Measurements from ENCODE around the gene PDE4C. TPM values are rescaled to one million over a fixed set of nuclear protein-coding genes. Genes with fewer than 3 reads are reported as not detected.

The PDE4C gene
- total and polyA plus RNA-seq, 9 of the 15 experiments (the other 6 are each of a cell fraction or from before 2014, with no cell fraction given): 0.04 to 0.91 (median 0.20) TPM; not detected in 1

DNA sequence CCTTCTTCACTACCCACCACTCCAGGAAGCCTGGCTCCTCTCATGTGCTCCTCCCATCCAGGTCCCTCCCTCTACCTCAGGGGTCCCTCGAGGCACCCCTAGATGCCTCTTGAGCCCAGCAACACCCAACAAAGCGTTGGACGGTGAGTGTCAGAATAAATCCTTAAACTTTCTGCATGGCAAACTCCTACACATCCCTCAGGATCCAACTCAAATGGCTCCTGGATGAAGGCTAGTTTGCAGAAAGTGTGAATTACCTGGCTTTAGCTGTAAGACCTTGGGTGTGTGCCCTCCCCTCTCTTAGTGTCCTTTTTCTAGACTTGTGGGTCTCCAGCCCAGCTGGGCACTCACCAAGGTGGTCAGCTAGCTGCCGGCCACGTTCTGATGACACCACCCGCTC lies 27.9 kb downstream of the PDE4C start:
- H3K27ac ChIP-seq (ENCODE audit: extremely low read depth, low read depth, low read length): no peak overlapping the region
- in situ Hi-C loops (cut with MboI): no loop called here
- ATAC-seq (no peak), DNase-seq (ENCODE audit: extremely low read depth in 1 of 4, low spot score in 3 of 4) (no peak), FAIRE-seq (no peak)
- intact Hi-C loops (cut with micrococcal nuclease): no loop called here
- no peak for TF ChIP-seq ZNF217 (CRISPR knock-in tag; IDR thresholded peaks at IDR 0.05)
- TF ChIP-seq, protein P1, sequence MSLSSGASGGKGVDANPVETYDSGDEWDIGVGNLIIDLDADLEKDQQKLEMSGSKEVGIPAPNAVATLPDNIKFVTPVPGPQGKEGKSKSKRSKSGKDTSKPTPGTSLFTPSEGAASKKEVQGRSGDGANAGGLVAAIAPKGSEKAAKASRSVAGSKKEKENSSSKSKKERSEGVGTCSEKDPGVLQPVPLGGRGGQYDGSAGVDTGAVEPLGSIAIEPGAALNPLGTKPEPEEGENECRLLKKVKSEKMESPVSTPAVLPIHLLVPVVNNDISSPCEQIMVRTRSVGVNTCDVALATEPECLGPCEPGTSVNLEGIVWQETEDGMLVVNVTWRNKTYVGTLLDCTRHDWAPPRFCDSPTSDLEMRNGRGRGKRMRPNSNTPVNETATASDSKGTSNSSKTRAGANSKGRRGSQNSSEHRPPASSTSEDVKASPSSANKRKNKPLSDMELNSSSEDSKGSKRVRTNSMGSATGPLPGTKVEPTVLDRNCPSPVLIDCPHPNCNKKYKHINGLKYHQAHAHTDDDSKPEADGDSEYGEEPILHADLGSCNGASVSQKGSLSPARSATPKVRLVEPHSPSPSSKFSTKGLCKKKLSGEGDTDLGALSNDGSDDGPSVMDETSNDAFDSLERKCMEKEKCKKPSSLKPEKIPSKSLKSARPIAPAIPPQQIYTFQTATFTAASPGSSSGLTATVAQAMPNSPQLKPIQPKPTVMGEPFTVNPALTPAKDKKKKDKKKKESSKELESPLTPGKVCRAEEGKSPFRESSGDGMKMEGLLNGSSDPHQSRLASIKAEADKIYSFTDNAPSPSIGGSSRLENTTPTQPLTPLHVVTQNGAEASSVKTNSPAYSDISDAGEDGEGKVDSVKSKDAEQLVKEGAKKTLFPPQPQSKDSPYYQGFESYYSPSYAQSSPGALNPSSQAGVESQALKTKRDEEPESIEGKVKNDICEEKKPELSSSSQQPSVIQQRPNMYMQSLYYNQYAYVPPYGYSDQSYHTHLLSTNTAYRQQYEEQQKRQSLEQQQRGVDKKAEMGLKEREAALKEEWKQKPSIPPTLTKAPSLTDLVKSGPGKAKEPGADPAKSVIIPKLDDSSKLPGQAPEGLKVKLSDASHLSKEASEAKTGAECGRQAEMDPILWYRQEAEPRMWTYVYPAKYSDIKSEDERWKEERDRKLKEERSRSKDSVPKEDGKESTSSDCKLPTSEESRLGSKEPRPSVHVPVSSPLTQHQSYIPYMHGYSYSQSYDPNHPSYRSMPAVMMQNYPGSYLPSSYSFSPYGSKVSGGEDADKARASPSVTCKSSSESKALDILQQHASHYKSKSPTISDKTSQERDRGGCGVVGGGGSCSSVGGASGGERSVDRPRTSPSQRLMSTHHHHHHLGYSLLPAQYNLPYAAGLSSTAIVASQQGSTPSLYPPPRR (CRISPR knock-in tag; IDR thresholded peaks at IDR 0.05; ENCODE audit: borderline replicate concordance): no peak
- no peak for TF ChIP-seq SRSF3 (IDR thresholded peaks at IDR 0.05; ENCODE audit: insufficient read depth, low read length)
- no peak for TF ChIP-seq HOXB6 (CRISPR knock-in tag; IDR thresholded peaks at IDR 0.05; ENCODE audit: borderline replicate concordance)
- TF ChIP-seq KLF16 (IDR thresholded peaks at IDR 0.05): no peak
- no peak for TF ChIP-seq TBP (optimal IDR thresholded peaks at IDR 0.05; ENCODE audit: low read depth, low read length)
- no peak for TF ChIP-seq CHD1 (IDR thresholded peaks at IDR 0.05; ENCODE audit: low read length)
- TF ChIP-seq, protein P2, sequence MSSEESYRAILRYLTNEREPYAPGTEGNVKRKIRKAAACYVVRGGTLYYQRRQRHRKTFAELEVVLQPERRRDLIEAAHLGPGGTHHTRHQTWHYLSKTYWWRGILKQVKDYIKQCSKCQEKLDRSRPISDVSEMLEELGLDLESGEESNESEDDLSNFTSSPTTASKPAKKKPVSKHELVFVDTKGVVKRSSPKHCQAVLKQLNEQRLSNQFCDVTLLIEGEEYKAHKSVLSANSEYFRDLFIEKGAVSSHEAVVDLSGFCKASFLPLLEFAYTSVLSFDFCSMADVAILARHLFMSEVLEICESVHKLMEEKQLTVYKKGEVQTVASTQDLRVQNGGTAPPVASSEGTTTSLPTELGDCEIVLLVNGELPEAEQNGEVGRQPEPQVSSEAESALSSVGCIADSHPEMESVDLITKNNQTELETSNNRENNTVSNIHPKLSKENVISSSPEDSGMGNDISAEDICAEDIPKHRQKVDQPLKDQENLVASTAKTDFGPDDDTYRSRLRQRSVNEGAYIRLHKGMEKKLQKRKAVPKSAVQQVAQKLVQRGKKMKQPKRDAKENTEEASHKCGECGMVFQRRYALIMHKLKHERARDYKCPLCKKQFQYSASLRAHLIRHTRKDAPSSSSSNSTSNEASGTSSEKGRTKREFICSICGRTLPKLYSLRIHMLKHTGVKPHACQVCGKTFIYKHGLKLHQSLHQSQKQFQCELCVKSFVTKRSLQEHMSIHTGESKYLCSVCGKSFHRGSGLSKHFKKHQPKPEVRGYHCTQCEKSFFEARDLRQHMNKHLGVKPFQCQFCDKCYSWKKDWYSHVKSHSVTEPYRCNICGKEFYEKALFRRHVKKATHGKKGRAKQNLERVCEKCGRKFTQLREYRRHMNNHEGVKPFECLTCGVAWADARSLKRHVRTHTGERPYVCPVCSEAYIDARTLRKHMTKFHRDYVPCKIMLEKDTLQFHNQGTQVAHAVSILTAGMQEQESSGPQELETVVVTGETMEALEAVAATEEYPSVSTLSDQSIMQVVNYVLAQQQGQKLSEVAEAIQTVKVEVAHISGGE (CRISPR knock-in tag; IDR thresholded peaks at IDR 0.05): no peak
- TF ChIP-seq, protein P3, sequence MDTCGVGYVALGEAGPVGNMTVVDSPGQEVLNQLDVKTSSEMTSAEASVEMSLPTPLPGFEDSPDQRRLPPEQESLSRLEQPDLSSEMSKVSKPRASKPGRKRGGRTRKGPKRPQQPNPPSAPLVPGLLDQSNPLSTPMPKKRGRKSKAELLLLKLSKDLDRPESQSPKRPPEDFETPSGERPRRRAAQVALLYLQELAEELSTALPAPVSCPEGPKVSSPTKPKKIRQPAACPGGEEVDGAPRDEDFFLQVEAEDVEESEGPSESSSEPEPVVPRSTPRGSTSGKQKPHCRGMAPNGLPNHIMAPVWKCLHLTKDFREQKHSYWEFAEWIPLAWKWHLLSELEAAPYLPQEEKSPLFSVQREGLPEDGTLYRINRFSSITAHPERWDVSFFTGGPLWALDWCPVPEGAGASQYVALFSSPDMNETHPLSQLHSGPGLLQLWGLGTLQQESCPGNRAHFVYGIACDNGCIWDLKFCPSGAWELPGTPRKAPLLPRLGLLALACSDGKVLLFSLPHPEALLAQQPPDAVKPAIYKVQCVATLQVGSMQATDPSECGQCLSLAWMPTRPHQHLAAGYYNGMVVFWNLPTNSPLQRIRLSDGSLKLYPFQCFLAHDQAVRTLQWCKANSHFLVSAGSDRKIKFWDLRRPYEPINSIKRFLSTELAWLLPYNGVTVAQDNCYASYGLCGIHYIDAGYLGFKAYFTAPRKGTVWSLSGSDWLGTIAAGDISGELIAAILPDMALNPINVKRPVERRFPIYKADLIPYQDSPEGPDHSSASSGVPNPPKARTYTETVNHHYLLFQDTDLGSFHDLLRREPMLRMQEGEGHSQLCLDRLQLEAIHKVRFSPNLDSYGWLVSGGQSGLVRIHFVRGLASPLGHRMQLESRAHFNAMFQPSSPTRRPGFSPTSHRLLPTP (IDR thresholded peaks at IDR 0.05; ENCODE audit: borderline replicate concordance, extremely low read depth, insufficient read length): no peak
- no peaks in the 10 kb centered on the region for H3K27me3 ChIP-seq (ENCODE audit: control insufficient read depth in 2 of 2, insufficient read depth in 2 of 2, low read length in 2 of 2)
- no peaks in the 10 kb centered on the region for H3K9me3 ChIP-seq (replicated peaks; ENCODE audit: control insufficient read depth, insufficient read depth, low read depth, low read length)
- no peak overlapping the region for H3K4me3 ChIP-seq
- H3K36me3 ChIP-seq (ENCODE audit: control insufficient read depth, insufficient read depth, low read length): peaks cover 64% of the 10 kb centered on the region; the same call in 2 of the 3 replicates
- H3K79me2 ChIP-seq (ENCODE audit: control insufficient read depth, insufficient read depth, low read length): peaks cover 31% of the 10 kb centered on the region
- 80% methylated on average over 6 of the region's 6 CpGs for WGBS (ENCODE audit: insufficient coverage, low coverage, missing lambda C conversion rate)
- peaks cover 19 to 46% of the 10 kb centered on the region in 2 experiments; a peak in 4 of 5 replicates for H3K4me1 ChIP-seq (replicated peaks in 1 of 2; ENCODE audit: control insufficient read depth in 2 of 2, insufficient read depth in 2 of 2, low read length in 2 of 2)
- POLR2A ChIA-PET: interaction anchor here (0.6 to 1.0 kb wide), 4 partner anchors 20 to 1142 kb away, joined by 3 read pairs; no protein-coding TSS in a partner anchor
- peaks cover 6% of the 10 kb centered on the region; the same call in 1 of the 2 replicates for H4K20me1 ChIP-seq (replicated peaks; ENCODE audit: control insufficient read depth, insufficient read depth, low read length)
- H3K9ac ChIP-seq (ENCODE audit: insufficient read depth in 1 of 2, low read depth in 2 of 2, low read length in 2 of 2): no peak overlapping the region
- no peak overlapping the region for H2AFZ ChIP-seq (ENCODE audit: low read depth, low read length)
- no peak overlapping the region for H3K4me2 ChIP-seq (ENCODE audit: insufficient read depth, low read length)
- no TSS peak for BruUV-seq (replicated peaks)
- H3K9me1 ChIP-seq (ENCODE audit: control insufficient read depth, insufficient read depth, low read length): no peaks in the 10 kb centered on the region
- CTCF ChIA-PET (ENCODE audit: low intra/inter-chr PET ratio): no interaction called here
